ENCODE data around the gene MYH13. TPM values are rescaled to one million over a fixed set of nuclear protein-coding genes. Genes with fewer than 3 reads are reported as not detected.

MYH13 gene
- total and polyA plus RNA-seq, 2 of the 13 experiments (the other 11 are each of a cell fraction or from before 2014, with no cell fraction given) = not detected

DNA sequence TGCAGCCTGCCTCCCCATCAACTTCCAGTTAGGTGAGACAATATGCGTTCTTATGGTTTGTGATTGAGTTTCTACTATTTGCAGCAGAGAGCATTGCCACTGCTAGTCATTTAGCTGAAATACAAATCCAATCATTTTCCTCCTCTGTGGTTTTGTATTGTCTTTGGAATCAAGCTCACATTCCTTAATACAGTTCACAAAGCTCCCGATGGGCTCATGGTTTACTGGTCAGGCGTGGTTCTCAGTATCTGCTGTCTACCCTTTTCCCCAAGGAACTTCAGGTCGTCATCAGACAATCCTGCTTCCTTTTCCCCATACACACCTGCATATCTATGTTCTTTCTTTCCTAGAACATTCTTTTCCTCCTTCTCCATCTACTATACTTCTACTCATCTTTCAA is 104.8 kb downstream of the MYH13 start:
- DNase-seq (ENCODE audit: low spot score) (no peak), ATAC-seq (no peak), FAIRE-seq (no peak)
- Histone ChIP-seq H3K36me3 (replicated peaks in 1 of 2; ENCODE audit: control insufficient read depth in 1 of 2, insufficient read depth in 2 of 2, low read length in 2 of 2) (no peaks in the 10 kb centered on the region), H2AFZ (ENCODE audit: low read length) (no peak overlapping the region), H3K9me3 (ENCODE audit: low read length) (no peaks in the 10 kb centered on the region), H4K20me1 (ENCODE audit: insufficient read depth, low read length) (no peaks in the 10 kb centered on the region), H3K27me3 (ENCODE audit: control insufficient read depth in 1 of 2, insufficient read depth in 2 of 2, low read length in 2 of 2) (no peaks in the 10 kb centered on the region; a peak in 1 of 5 replicates), H3K9ac (ENCODE audit: insufficient read depth, low read depth, low read length) (no peak overlapping the region), H3K79me2 (ENCODE audit: insufficient read depth, low read length) (no peaks in the 10 kb centered on the region), H3K4me2 (ENCODE audit: low read depth, low read length) (no peak overlapping the region), H3K4me1 (ENCODE audit: insufficient read depth, low read length) (no peaks in the 10 kb centered on the region), H3K4me3 (replicated peaks in 1 of 3; ENCODE audit: insufficient read depth in 1 of 3, low read depth in 2 of 3, low read length in 3 of 3) (no peak overlapping the region), H3K27ac (ENCODE audit: extremely low read length, insufficient read depth, low read length) (no peak overlapping the region)
- ChIA-PET POLR2A (no interaction called here), CTCF (ENCODE audit: low intra/inter-chr PET ratio, low total read pairs) (no interaction called here)
- in situ Hi-C loops (cut with HindIII; ENCODE audit: extremely low pct_ligation_motif_present, low pct_unique_long_range_greater_than_20kb) (no loop called here), intact Hi-C loops (cut with micrococcal nuclease; ENCODE audit: unreplicated experiment) (no loop called here)
- 5% methylated on average over 4 of the region's 4 CpGs for WGBS (ENCODE audit: low lambda C conversion rate)
- no TSS peak for BruUV-seq (replicated peaks)
- TF ChIP-seq TARDBP (CRISPR knock-in tag; IDR thresholded peaks at IDR 0.05) = no peak
- TF ChIP-seq, protein P1, sequence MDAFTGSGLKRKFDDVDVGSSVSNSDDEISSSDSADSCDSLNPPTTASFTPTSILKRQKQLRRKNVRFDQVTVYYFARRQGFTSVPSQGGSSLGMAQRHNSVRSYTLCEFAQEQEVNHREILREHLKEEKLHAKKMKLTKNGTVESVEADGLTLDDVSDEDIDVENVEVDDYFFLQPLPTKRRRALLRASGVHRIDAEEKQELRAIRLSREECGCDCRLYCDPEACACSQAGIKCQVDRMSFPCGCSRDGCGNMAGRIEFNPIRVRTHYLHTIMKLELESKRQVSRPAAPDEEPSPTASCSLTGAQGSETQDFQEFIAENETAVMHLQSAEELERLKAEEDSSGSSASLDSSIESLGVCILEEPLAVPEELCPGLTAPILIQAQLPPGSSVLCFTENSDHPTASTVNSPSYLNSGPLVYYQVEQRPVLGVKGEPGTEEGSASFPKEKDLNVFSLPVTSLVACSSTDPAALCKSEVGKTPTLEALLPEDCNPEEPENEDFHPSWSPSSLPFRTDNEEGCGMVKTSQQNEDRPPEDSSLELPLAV (CRISPR knock-in tag; conservative IDR thresholded peaks at IDR 0.05; ENCODE audit: low read depth) = no peak

- Histone ChIP-seq H4K20me1 (ENCODE audit: insufficient read depth, low read length) (no peaks in the 10 kb centered on the region), H3K9me3 (ENCODE audit: low read length) (no peaks in the 10 kb centered on the region), H3K9ac (ENCODE audit: insufficient read depth, low read depth, low read length) (no peak overlapping the region), H3K4me1 (ENCODE audit: insufficient read depth, low read length) (no peaks in the 10 kb centered on the region), H3K27me3 (ENCODE audit: control insufficient read depth in 1 of 2, insufficient read depth in 2 of 2, low read length in 2 of 2) (no peaks in the 10 kb centered on the region; a peak in 1 of 5 replicates), H3K4me2 (ENCODE audit: low read depth, low read length) (no peak overlapping the region), H3K79me2 (ENCODE audit: insufficient read depth, low read length) (no peaks in the 10 kb centered on the region), H3K27ac (ENCODE audit: extremely low read length, insufficient read depth, low read length) (no peak overlapping the region), H3K4me3 (replicated peaks in 1 of 3; ENCODE audit: insufficient read depth in 1 of 3, low read depth in 2 of 3, low read length in 3 of 3) (no peak overlapping the region), H2AFZ (ENCODE audit: low read length) (no peak overlapping the region), H3K36me3 (replicated peaks in 1 of 2; ENCODE audit: control insufficient read depth in 1 of 2, insufficient read depth in 2 of 2, low read length in 2 of 2) (no peaks in the 10 kb centered on the region)
- DNase-seq (ENCODE audit: low spot score) (no peak), ATAC-seq (no peak), FAIRE-seq (no peak)
- WGBS (ENCODE audit: low lambda C conversion rate) = 0% methylated on average over 3 of the region's 3 CpGs
- no peak for TF ChIP-seq ZBTB46 (CRISPR knock-in tag; IDR thresholded peaks at IDR 0.05; ENCODE audit: borderline replicate concordance)
- no peak for TF ChIP-seq RCOR2 (CRISPR knock-in tag; IDR thresholded peaks at IDR 0.05)
- no peak for TF ChIP-seq IRF9 (CRISPR knock-in tag; IDR thresholded peaks at IDR 0.05; ENCODE audit: borderline replicate concordance)
- TF ChIP-seq HMG20B (CRISPR knock-in tag; conservative IDR thresholded peaks at IDR 0.05) = no peak
- no peak for TF ChIP-seq ZZZ3 (CRISPR knock-in tag; IDR thresholded peaks at IDR 0.05; ENCODE audit: borderline replicate concordance)
- TF ChIP-seq ATRX (CRISPR knock-in tag; IDR thresholded peaks at IDR 0.05; ENCODE audit: borderline replicate concordance) = no peak
- no peak for TF ChIP-seq ZNF724P (CRISPR knock-in tag; IDR thresholded peaks at IDR 0.05; ENCODE audit: borderline replicate concordance)
- TF ChIP-seq, protein P2, sequence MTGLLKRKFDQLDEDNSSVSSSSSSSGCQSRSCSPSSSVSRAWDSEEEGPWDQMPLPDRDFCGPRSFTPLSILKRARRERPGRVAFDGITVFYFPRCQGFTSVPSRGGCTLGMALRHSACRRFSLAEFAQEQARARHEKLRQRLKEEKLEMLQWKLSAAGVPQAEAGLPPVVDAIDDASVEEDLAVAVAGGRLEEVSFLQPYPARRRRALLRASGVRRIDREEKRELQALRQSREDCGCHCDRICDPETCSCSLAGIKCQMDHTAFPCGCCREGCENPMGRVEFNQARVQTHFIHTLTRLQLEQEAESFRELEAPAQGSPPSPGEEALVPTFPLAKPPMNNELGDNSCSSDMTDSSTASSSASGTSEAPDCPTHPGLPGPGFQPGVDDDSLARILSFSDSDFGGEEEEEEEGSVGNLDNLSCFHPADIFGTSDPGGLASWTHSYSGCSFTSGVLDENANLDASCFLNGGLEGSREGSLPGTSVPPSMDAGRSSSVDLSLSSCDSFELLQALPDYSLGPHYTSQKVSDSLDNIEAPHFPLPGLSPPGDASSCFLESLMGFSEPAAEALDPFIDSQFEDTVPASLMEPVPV (CRISPR knock-in tag; IDR thresholded peaks at IDR 0.05) = no peak
- no peak for TF ChIP-seq FOXA3 (CRISPR knock-in tag; IDR thresholded peaks at IDR 0.05)
- no peak for TF ChIP-seq ZFP36L1 (CRISPR knock-in tag; IDR thresholded peaks at IDR 0.05)
- CTCF ChIA-PET (ENCODE audit: low intra/inter-chr PET ratio, low total read pairs) = no interaction called here
- in situ Hi-C loops (cut with HindIII; ENCODE audit: extremely low pct_ligation_motif_present, low pct_unique_long_range_greater_than_20kb) (no loop called here), intact Hi-C loops (cut with micrococcal nuclease; ENCODE audit: unreplicated experiment) (no loop called here)
- no TSS peak for BruUV-seq (replicated peaks)
- POLR2A ChIA-PET = no interaction called here
Observed at GRCh38 chr17:10266296-10266876, 106.4 kb downstream of the MYH13 start.

All from HepG2 (cell line).